Transverse colon (tissue), 4 donors: ENCODE measurements around the gene CELSR3.

ENCODE experiments used
- CTCF ChIP-seq, 5 experiments: fragments of 200-600 bp in 3 of 5; fragments of 450-650 bp in 2 of 5; sonication (generic) in 3 of 5; IDR thresholded peaks; 1 replicate in 2 of 5; 2 replicates in 3 of 5; pipeline ENCODE4 v1.5.1; 2016 to 2017; ENCODE audit warnings: antibody characterized with exemption in 5 of 5, inconsistent platforms in 3 of 5, mild to moderate bottlenecking in 2 of 5, moderate library complexity in 1 of 5
- EP300 ChIP-seq: sonication (generic); formaldehyde crosslinking; IDR thresholded peaks from one replicate; pipeline ENCODE4 v1.6.1; 2017; ENCODE audit warnings: antibody characterized with exemption, low read depth
- POLR2A ChIP-seq: fragments of 450-650 bp; IDR thresholded peaks from one replicate; pipeline ENCODE4 v1.6.1; 2016; ENCODE audit warnings: antibody characterized with exemption, mild to moderate bottlenecking, moderate library complexity
- POLR2AphosphoS5 ChIP-seq, 3 donors: sonication (generic); formaldehyde crosslinking; IDR thresholded peaks; one replicate each; pipeline ENCODE4 v1.6.1; 2016; ENCODE audit warnings: antibody characterized with exemption in 3 of 3

- TF ChIP-seq CTCF (IDR thresholded peaks at IDR 0.05) = no peak
- TF ChIP-seq POLR2AphosphoS5 (IDR thresholded peaks at IDR 0.05) = no peak
- no peak for TF ChIP-seq POLR2A
- TF ChIP-seq EP300 = no peak
Observed at GRCh38 chr3:48594417-48595049, 68.2 kb downstream of the CELSR3 start.
